Stimulated activated CD4-positive, alpha-beta T cell treated with anti-CD3 and anti-CD28 coated beads, TNF-alpha, amount 100 ng/mL, for 1 hour (primary cell): ENCODE results near the gene FARP1.

Experiments used
- DNase-seq, 3 donors: peaks; one replicate each; pipeline ENCODE4 v3.0.0-alpha.2; 2020; ENCODE audit warnings: low read depth in 3 of 3, low spot score in 1 of 3

The FARP1 gene

DNA sequence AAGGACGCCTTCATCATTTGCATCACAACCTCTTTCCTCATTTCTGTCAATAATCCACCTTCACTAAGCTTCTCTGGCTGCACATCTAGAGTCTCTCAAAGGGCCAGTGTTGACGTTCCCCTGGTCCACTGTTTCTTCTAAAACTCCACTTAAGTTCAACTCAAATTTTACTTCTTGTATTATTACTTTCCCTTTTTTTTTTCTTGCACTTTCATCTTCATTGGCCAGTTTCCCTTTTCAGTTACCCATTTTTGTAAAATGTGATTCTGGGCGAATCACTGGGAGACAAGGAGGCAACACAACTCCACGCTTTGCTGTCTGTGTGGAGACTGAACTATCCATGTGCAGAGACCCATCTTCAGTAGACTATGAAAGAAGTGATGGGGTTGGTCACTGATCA lies 162.8 kb downstream of the FARP1 start:
- DNase-seq = no peak

DNA sequence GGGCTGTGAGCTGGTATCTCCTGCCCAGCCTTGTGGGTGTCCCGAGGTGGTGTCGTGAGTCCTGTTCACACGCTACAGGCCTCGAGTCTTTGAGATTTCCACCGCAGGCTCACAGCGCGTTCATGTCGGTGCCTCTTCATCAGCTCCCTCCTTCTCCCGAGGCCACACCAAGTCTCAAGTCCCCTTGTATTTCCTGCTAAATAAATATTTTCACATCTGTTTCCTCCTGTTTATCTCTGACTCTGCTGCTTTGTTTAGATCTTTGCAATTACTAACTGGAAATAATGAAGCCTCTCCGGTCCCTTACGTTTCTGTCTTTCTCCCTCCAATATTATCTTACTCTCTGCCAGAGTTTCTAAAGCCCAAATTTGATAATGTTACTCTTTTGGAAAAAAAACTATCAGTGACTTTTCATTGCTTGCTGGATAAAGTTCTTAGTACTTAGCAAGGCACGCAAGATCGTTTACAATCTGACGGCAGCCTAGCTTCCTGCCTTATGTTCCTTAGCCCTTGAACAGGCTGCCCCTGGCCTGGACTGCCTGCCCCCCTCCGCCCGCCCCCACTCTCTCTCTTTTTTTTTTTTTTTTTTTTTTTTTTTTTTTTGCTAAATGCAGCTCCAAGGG lies 164.7 kb downstream of the FARP1 start:
- no peak for DNase-seq

DNA sequence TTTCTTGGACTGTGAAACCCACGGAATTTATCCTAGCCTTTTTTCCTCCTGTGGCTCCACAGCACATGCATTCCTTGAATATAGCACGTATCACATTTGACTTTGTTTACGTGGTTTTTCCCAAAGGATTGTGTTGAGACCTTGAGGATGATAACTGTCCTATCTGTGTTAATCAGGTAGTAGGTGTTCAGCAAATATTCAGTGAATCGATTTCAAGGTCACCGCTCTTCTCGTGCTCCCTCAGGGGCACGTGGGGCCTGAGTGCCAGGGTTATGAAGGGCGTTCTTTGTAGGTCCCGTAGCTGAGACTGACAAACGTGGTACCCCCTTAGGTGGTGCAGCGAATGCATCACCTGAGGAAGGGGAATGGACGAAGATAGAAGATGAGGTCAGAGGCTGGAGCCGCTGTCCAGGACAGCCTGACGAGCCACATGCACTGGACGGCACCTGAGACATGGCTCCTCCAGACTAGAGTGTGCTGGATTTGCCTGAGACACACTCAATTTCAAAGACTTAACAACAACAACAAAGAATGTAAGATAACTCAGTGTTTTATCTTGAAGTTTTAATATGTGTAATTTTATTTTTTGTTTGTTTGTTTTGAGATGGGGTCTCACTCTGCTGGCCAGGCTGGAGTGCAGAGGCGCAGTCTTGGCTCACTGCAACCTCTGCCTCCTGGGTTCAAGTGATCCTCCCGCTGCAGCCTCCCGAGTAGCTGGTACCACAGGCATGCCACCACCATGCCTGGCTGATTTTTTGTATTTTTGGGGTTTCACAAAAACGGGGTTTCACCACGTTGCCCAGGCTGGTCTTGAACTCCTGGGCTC lies 165.4 kb downstream of the FARP1 start:
- no peak for DNase-seq

DNA sequence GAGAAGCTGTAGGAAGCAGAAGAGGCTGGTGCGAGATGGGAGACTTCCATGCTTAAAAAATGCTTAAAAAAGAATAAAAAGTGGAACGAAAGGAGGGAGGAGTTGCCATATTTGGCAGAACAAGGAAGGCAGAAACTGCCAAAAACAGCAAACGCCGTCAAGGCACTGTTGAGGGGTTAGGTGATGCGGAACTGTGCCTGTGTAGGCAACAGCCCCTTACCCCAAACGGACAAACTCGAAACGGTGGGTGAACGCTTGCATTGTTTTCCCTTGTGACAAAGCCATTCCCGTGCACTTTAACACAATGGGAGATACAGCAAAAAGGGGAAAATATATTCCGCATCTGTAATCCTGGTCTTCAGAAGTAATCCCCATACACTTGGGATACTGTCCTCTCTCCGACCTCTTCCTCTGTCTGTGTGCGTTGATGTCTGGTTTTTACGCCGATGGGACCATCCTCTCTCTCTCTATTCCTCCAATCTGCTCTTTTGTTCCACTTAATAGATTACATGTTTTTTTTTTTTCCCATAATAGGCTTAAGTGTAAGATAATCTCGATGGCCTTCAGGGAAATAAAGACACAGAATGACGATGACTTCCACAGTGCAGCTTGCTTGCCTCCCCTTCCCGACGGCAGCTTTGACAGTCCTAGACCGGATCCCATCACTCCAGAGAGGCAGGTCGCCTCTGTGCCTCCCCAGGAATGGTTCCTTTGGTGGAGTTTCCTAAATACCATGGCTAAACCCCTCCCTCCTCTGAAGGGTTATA lies 166.9 kb downstream of the FARP1 start:
- DNase-seq = no peak

DNA sequence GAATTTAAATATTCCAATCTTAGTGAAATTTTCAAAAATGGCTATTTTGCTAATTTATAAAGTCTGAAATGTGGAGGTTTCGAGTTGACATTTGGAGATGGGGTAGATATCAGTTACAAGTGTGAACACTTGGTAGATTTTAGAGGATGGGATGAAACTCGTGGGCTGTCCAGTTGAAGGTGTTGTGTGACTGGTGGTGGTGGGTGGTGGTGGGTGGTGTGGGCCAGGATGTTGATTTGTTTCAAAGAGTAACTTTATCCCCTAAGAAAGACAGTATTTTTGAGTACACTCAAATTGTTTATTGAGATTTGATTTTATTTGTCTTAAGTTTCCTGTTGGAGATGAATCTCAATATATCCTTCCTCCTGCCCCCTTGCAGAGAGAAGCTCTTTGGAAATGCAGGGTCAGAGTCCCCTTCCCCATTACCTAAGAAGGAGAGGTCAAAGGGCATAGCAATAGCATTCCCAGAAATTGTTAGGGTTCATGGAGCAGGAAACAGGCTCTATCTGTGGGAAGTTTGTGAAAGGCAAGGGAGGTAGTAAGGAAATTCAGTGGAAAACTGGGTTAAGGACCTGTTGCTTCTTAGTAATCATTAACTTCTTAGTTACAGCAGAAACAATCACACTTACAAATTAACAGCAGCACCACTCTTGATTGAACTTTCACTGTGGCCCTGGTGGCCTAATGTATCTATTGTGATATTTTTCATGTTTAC lies 167.7 kb downstream of the FARP1 start:
- DNase-seq = no peak

DNA sequence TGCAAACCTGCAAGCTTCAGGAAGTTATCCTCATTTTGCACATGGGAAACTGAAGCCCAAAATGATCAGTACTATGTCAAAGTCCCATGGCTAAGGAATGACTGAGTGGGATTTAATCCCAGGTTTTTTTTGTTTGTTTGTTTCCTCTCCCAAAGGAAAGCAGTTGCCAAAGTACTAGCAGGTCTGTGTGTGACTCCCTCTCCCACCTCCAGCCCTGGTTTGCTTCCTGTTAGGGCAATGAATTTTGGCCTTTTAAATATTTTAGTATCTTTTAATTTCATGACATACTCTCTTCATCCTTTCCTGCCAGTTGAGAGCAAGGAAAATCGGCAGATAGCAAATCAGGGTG lies 168.3 kb downstream of the FARP1 start:
- DNase-seq = no peak

DNA sequence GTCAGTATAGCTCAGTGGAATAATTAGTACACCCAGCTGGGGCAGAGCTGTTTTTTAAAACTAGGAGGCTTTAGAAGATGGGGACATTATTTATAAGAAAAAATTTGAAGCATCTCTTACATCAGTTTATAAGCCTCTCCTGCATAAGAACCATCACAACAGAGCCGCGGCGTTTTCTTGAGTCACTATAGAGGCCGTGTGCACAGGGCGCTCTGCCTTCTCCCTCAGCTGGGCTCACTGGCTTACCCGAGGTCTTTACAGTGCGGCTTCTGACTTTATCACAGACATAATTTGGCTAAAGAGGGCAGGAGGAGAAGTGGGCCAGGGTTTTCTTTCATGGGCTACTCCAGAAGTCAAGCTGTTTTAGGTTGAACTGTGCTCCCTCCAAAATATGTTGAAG lies 169.7 kb downstream of the FARP1 start:
- no peak for DNase-seq

DNA sequence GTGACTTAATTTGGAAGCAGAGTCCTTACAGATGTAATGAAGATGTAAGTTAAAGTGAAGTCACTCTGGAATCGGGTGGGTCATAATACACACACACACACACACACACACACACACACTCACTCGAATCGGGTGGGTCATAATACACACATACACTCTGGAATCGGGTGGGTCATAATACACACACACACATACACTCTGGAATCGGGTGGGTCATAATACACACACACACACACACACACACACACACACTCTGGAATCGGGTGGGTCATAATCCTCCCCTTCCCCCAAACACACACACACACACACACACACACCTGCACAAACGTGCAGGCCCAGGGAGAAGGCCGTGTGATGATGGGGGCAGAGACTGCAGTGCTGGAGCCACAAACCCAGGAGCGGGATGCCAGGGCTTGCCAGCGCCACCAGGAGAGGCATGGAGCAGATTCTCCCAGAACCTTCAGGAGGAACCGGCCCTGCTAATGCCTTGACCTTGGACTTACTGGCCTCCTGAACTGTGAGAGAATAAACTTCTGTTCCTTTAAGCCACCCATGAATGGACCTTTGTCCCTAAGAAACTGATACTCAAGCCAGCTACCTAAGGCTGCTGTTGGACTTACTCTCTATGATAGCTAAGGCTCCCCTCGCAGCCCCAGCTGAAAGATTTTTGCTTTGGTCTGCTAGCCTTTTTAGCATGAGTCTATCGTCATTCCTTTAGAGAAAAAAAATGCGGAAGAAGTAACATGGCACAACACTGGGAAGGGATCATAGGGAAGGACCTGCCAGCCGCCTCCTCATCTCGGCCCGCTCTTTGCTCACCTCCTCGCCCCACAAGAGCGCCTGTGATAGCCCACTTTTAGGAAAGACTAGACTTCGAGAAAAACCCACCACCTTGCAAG lies 170.4 kb downstream of the FARP1 start:
- DNase-seq = no peak

DNA sequence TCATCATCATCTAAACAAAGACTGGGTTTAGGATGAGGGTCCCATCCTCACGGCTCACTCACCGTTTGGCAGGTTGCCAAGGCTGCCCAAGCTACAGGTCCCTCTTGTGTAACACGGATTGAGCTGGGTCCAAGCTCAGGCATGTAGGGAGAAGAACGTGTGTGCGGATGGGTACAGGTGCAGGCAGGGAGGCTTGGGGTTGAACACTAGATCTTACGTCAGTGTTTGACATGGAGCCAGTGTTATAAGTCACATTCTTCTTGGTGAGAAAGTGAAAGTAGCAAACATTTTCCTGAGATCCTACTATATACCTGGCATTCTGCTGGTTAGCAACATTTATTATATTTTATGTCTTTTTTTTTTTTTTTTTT lies 171.0 kb downstream of the FARP1 start:
- DNase-seq = no peak

DNA sequence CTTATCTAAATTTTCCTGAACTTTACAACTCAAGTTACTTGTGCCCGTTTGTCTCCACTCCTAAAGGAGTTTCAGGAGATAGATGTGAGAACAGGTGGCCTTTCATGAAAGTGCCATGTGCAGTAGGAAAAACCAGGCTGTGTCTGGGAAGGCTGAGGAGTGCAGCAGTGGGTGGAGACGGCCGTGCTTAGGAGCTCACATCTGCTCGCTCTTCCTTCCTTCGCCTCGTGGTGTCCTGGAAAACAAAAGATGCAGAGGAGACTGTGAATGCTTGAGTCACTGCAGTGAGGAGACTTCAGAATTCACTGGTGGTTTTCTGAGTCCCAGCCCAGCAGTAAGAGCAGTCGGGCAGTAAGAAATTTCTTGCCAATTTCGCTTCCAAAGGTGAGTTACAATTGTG lies 172.6 kb downstream of the FARP1 start:
- no peak for DNase-seq

DNA sequence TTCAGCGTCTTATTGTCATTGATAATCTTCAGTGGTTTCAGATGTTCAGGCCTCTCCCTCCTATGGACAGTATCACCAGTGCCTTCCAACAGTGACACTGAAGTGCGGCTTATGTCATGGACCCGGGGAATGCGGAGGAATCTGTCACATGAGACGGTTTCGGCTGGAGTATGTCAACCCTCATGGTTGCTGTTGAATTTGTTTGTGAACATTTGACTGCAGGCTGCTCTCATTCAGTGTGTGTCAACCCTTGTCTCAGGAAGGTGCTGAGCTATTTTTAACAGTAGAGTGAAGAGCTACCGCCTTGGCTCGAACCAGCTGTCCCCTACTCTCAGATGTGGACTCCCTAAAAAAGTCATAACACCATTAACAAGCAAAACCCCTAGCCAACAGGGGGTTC lies 173.0 kb downstream of the FARP1 start:
- DNase-seq = no peak

DNA sequence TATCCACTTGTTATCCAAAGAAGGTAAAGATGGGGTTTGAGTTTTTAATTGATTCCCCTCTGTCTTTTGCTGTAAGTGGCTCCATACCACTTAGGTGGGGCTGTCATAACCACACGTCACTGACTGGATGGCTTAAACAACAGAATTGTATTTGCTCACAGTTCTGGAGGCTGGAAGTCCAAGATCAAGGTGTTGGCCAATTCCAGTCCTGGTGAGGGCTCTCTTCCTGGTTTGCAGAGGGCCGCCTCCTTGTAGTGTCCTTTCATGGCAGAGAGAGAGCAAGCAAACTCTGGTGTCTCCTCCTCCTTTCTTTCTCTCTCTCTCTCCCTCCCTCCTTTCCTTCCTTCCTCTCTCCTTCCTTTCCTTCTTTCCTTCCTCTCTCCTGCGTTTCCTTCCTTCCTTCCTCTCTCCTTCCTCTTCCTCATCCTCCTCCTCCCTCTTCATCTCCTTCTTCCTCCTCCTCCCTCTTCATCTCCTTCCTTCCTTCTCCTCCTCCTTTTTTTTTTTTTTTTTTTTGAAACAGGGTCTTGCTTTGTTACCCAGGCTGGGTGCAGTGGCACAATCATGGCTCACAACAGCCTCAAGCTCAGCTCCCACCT lies 174.8 kb downstream of the FARP1 start:
- no peak for DNase-seq

DNA sequence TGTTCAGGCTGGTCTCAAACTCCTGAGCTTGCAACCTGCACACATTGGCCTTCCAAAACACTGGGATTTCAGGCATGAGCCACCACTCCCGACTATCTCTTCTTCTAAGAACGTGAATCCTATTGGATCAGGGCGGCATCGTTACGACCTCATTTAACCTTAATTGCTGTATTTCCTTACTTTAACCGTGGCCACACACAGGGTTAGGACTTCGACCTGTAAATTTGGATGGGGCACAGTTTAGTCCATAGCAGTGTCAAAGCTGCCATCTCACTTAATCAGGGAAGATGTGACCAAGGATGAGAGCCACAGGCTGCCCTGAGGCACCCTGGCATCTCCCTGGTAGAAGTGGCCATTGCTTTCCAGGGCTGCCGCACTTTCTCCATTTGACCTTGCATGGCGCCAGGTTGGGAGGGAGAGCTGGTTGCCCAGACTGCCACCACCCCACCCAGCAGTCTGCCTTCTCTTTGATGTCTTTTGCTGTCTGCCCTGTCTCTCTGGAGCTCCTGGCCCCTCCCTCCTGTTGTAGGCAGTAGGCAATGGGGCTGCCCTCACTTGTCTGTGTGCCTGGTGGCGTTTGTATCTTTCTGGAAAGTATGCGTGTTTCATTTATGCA lies 175.5 kb downstream of the FARP1 start:
- no peak for DNase-seq

DNA sequence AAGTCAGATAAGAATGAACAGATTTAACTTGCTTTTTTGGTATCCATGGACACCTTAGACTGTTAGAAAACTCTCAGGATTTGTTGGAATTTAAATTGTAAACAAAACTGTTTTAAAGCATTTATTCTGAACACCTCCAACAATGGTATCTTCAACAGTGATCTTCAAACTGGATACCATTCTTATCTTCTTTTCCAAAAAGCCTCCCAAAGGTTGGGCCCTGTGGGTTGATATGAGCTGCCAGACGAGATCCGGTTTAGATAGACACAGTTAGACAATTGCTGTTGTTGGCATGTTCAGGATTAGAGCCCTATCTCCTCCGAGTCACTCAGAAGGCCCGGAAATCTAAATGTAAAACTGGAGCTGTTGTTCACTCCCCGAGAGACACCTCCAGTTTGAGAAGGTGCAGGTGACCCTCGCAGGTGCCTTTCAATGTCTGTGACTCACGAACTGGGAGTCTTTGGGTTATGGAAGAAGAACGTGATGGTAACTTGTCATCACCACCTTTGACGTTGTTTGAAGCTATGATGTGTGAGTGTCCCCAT lies 177.7 kb downstream of the FARP1 start:
- no peak for DNase-seq

DNA sequence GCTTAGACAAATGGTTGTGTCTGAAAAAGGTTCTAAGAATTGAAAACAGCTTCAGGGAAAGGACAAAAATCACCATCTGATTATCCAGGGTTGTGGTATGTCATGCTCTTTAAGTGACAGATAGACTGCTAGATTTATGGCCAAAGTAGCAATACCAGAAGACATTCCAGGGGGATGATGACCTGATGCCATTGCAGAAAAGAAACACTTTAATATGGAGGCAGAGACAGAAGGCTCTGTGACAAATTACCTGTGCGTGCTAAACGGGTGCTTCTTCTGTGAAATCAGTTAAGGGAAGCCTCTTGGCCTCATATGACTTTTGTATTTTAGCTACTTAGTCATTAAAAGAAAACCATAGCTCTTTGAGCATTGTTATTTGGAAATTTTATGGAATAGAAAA lies 178.5 kb downstream of the FARP1 start:
- no peak for DNase-seq

DNA sequence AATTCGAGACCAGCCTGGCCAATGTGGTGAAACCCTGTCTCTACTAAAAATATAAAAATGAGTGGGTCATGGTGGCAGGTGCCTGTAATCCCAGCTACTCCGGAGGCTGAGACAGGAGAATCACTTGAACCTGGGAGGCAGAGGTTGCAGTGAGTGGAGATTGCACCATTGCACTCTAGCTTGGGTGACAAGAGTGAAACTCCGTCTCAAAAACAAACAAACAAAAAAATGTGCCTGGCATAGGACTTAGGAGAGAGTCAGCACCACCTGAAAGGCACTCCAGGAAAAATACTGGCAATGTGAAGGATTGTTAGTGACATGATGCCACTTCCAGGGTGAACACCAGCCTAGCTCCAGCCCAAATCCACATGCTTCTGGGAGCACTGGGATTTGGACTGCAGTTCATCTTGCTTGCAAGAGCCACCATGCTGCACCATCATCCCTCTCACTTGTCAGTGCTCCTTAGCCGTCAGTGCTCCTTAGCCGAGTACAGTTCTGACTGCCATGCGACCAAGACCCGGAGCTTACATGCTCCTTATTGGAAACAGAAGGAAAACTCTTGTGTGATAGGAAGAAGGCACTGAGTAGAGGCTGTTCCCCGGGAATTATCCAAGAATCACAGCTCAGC lies 179.3 kb downstream of the FARP1 start:
- no peak for DNase-seq

DNA sequence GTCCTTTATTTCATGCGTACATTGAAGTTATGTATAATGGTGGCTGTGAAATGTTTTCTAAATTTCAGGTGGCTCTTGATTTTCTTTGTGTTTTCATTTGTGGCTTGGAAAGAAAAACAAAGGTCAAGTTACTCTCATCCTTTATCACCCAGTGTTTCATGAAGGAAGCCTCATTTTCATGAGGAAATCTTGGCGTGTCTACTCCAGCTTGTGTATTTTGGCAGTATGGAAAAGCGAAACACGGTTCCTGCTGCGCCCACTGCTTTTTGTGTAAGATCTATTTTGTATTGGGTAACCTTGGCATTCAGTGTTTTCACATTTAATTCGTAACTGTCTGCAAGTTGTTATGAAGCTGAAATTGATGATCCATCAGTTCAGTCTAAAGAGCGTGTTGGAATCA lies 181.2 kb downstream of the FARP1 start:
- DNase-seq = no peak

DNA sequence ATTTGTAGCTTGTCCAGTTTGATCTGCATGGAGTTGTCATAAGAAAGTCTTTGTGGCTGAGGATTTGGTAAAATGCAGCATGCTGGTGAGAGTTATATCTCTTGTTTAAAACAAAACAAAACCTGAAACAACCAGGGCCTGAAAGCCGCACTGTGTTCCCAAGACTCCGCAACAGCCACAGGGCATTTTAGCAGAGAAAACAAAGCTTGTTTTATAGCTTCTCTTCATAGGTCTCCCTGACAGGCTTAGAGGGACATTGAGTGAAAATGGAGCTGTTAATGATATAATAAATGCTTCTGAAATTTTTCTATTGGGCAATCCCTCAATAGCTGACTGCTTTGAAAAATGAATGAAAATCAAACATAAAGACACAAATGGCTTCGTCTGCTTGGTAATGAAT lies 182.8 kb downstream of the FARP1 start:
- DNase-seq = no peak

DNA sequence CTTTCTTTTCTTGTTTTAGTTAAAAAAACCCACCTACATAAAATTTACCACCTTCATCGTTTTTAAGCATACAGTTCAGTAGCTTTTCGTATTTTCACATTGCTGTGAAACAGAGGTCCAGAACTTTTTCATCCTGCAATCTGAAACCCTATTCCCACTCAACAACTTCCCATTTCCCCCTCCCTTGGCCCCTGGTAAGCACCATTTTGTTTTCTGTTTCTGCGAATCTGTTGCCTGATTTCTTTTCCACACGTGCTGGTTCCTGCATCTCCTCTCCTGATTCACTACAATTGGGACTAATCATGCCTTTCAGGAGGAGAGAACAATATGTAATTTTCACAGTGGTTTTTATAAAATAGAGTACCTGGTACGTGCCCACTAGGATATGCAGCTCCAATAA lies 183.4 kb downstream of the FARP1 start:
- no peak for DNase-seq
